Calu3 (cell line): ENCODE data around the gene SUPT4H1. TPM values are rescaled to one million over a fixed set of nuclear protein-coding genes. Genes with fewer than 3 reads are reported as not detected.
"Not testable (repeated sequence)": the region's sequence is repeated elsewhere in the genome, so short reads cannot be mapped to it uniquely, and the experiment has no call there.

ENCODE experiments used
- BruUV-seq: library from RNA; stranded (reverse); fragments of 400-500 nt; replicated peaks from 2 replicates; lab custom pipeline; 2021; lab: Mats Ljungman, UMichigan
- CTCF ChIA-PET: fragments of 300-600 bp; sonication (Branson Sonifier 250); formaldehyde crosslinking; loops from one replicate; lab custom pipeline; 2022; ENCODE audit warnings: antibody characterized with exemption; lab: Charles Lee
- DNase-seq: peaks from one replicate; pipeline ENCODE4 v3.0.0; 2022
- H3K27ac Mint-ChIP-seq: one replicate; pipeline ENCODE4 v1.8.0; 2022; ENCODE audit warnings: mixed read lengths; ENCODE audit not compliant: unreplicated experiment
- H3K27me3 Mint-ChIP-seq: one replicate; pipeline ENCODE4 v1.8.0; 2022; ENCODE audit warnings: mixed read lengths; ENCODE audit not compliant: unreplicated experiment
- H3K36me3 Mint-ChIP-seq: one replicate; pipeline ENCODE4 v1.8.0; 2022; ENCODE audit warnings: mild to moderate bottlenecking, moderate library complexity, mixed read lengths; ENCODE audit not compliant: insufficient read depth, unreplicated experiment
- H3K4me1 Mint-ChIP-seq: one replicate; pipeline ENCODE4 v1.8.0; 2022; ENCODE audit warnings: mild to moderate bottlenecking, low read depth, mixed read lengths; ENCODE audit not compliant: unreplicated experiment
- H3K4me3 Mint-ChIP-seq: one replicate; pipeline ENCODE4 v1.8.0; 2022; ENCODE audit warnings: mild to moderate bottlenecking, low read depth, moderate library complexity, mixed read lengths; ENCODE audit not compliant: unreplicated experiment
- H3K9me3 Mint-ChIP-seq: one replicate; pipeline ENCODE4 v1.8.0; 2022; ENCODE audit warnings: low read depth, mixed read lengths; ENCODE audit not compliant: unreplicated experiment
- intact Hi-C: fragments of 100-400 bp; cut with micrococcal nuclease; formaldehyde crosslinking; loops from one replicate; pipeline ENCODE4 v1.10.0; 2022; ENCODE audit not compliant: unreplicated experiment
- total RNA-seq: library from RNA; stranded (reverse); gene quantifications from 2 replicates; pipeline ENCODE4 v1.2.3, GENCODE V29; 2022
- TF ChIP-seq, protein P1 (sequence below): fragments of 200-600 bp; IDR thresholded peaks from one replicate; pipeline ENCODE4 v1.8.0; 2022; ENCODE audit warnings: antibody characterized with exemption; ENCODE audit not compliant: unreplicated experiment

The SUPT4H1 gene
- total RNA-seq, 1 experiment from 2014 or later = 40.3 TPM

DNA sequence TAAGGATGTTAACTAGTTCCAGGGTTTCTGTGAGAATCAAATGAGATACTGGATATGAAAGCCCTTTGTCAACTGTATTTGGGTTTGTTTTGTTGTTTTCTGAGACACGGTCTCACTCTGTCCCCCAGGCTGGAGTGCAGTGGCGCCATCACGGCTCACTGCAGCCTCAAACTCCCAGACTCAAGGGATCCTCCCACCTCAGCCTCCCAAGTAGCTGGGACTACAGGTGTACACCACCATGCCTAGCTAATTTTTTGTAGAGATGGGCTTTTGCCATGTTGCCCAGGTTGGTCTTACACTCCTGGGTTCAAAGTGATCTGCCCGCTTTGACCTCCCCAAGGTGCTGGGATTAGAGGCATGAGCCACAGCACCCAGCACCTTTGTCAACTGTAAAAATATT, 8.9 kb downstream of the SUPT4H1 start:
- no TSS peak for BruUV-seq

DNA sequence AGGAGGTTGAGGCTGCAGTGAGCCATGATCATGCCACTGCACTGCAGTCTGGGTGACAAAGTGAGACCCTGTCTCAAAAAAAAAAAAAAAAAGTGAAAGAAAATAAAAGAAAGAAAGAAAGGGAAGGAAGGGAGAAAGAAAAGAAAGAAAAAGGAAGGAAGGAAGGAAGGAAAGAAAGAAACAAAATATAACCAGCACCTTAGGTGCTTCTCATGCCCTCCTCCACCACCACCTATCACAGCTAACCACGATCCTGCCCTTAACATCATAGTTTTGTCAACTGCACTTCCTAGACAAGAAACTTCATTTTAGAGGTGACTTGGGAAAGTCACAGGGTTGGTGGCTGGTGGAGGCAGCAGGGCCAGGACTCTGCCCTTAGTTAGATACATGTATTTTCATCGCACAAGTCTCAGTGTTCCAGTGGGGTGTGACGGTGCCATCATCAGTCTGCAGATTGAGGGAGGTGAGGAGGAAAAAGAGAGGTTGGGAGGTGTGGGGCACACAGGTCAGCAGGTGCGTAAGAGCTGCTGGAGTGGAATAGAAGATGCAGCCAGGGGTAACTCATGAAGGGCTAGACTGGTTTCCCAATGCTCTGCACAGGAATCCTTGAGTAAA, 10.0 kb downstream of the SUPT4H1 start:
- H3K4me1 Mint-ChIP-seq = no peaks in the 10 kb centered on the region
- peaks cover 14% of the 10 kb centered on the region for H3K36me3 Mint-ChIP-seq
- no TSS peak for BruUV-seq
- intact Hi-C loops = no loop called here
- H3K27me3 Mint-ChIP-seq = no peaks in the 10 kb centered on the region
- DNase-seq = no peak
- H3K27ac Mint-ChIP-seq = no peak overlapping the region
- TF ChIP-seq, protein P1, sequence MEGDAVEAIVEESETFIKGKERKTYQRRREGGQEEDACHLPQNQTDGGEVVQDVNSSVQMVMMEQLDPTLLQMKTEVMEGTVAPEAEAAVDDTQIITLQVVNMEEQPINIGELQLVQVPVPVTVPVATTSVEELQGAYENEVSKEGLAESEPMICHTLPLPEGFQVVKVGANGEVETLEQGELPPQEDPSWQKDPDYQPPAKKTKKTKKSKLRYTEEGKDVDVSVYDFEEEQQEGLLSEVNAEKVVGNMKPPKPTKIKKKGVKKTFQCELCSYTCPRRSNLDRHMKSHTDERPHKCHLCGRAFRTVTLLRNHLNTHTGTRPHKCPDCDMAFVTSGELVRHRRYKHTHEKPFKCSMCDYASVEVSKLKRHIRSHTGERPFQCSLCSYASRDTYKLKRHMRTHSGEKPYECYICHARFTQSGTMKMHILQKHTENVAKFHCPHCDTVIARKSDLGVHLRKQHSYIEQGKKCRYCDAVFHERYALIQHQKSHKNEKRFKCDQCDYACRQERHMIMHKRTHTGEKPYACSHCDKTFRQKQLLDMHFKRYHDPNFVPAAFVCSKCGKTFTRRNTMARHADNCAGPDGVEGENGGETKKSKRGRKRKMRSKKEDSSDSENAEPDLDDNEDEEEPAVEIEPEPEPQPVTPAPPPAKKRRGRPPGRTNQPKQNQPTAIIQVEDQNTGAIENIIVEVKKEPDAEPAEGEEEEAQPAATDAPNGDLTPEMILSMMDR = no peak
- no peak overlapping the region for H3K4me3 Mint-ChIP-seq
- CTCF ChIA-PET = interaction anchor here (0.6 kb wide), 1 partner anchor 16 kb away, joined by 4 read pairs; no protein-coding TSS in a partner anchor
- H3K9me3 Mint-ChIP-seq = no peaks in the 10 kb centered on the region

More for the DNA sequence above, 8.9 kb downstream of the SUPT4H1 start:
- H3K27me3 Mint-ChIP-seq = no peaks in the 10 kb centered on the region
- DNase-seq = no peak
- intact Hi-C loops = no loop called here
- peaks cover 14% of the 10 kb centered on the region for H3K36me3 Mint-ChIP-seq
- H3K4me3 Mint-ChIP-seq = no peak overlapping the region
- H3K27ac Mint-ChIP-seq = no peak overlapping the region
- no peaks in the 10 kb centered on the region for H3K4me1 Mint-ChIP-seq
- TF ChIP-seq, protein P1 = no peak
- CTCF ChIA-PET = no interaction called here
- no peaks in the 10 kb centered on the region for H3K9me3 Mint-ChIP-seq

DNA sequence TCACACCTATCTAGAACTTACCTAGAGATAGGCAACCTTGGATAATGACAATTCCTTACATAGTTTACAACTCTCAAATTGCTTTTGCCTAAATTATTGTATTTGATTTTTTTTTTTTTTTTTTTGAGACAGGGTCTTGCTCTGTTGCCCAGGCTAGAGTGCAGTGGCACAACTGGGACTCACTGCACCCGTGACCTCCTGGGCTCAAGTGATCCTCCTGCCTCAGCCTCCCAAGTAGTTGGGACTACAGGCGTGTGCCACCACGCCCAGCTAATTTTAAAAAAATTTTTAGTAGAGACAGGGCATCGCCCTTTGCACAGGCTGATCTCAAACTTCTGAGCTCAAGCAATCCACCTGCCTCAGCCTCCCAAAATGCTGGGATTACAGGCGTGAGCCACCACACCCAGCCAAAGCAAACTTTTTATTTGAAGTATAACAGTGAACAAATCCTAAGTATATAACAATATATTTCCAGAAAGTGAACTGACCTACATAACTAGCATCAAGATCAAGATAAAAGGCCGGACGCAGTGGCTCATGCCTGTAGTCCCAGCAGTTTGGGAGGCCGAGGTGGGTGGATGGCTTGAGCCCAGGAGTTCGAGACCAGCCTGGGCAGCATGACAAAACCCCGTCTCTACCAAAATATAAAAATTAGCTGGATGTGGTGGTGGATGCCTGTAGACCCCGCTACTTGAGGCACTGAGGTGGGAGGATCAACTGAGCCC, 10.7 kb downstream of the SUPT4H1 start:
- CTCF ChIA-PET, BruUV-seq, intact Hi-C loops, H3K36me3 Mint-ChIP-seq, H3K4me1 Mint-ChIP-seq, H3K27ac Mint-ChIP-seq, H3K9me3 Mint-ChIP-seq, H3K27me3 Mint-ChIP-seq, H3K4me3 Mint-ChIP-seq, DNase-seq: not testable (repeated sequence)

DNA sequence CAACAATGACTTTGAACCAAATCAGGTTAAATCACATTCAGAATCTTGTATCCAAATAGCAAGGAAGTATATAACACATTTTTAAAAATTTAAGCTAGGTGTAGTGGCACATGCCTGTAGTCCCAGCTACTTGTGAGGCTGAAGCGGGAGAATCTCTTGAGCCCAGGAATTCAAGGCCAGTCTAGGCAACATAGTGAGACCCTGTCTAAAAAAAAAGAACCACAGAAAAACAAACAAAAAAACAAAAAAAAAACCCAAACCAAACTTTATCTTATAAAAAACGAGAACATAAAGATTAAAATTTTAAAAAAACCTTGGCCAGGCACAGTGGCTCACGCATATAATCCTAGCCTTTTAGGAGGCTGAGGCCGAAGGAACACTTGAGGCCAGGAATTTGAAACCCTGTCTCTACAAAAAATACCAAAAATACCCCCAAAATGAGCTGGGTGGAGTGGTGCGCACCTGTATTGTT, 11.6 kb downstream of the SUPT4H1 start:
- CTCF ChIA-PET = no interaction called here

More for the DNA sequence above, 11.6 kb downstream of the SUPT4H1 start:
- intact Hi-C loops = no loop called here
- Mint-ChIP-seq H3K27ac (no peak overlapping the region), H3K36me3 (peaks cover 7% of the 10 kb centered on the region), H3K27me3 (no peaks in the 10 kb centered on the region), H3K9me3 (no peaks in the 10 kb centered on the region), H3K4me3 (no peak overlapping the region), H3K4me1 (peaks cover 6% of the 10 kb centered on the region)
- DNase-seq = no peak
- TF ChIP-seq, protein P1 = no peak
- no TSS peak for BruUV-seq
